Epithelial cell of proximal tubule (primary cell): Measurements from ENCODE around the gene GAB1. TPM values are rescaled to one million over a fixed set of nuclear protein-coding genes. Genes with fewer than 3 reads are reported as not detected.

ENCODE experiments used
- DNase-seq: peaks from one replicate; pipeline ENCODE4 v3.0.0-alpha.2; 2011; ENCODE audit warnings: low read depth
- H3K4me3 ChIP-seq: 2 replicates; pipeline ENCODE4 v1.5.1; 2011; ENCODE audit warnings: low read depth, mild to moderate bottlenecking, low read length
- total RNA-seq: library from RNA; depleted of rRNA; stranded (reverse); fragments of >200 nt; gene quantifications from 2 replicates; pipeline ENCODE4 v1.2.3, GENCODE V29; 2015
- TF ChIP-seq, protein P1 (sequence below): conservative IDR thresholded peaks from 2 replicates; pipeline ENCODE4 v1.5.1; 2012; ENCODE audit warnings: low read depth, mild to moderate bottlenecking, low read length

Gene GAB1
- total RNA-seq, 1 donor from 2014 or later: 12.2 TPM

DNA sequence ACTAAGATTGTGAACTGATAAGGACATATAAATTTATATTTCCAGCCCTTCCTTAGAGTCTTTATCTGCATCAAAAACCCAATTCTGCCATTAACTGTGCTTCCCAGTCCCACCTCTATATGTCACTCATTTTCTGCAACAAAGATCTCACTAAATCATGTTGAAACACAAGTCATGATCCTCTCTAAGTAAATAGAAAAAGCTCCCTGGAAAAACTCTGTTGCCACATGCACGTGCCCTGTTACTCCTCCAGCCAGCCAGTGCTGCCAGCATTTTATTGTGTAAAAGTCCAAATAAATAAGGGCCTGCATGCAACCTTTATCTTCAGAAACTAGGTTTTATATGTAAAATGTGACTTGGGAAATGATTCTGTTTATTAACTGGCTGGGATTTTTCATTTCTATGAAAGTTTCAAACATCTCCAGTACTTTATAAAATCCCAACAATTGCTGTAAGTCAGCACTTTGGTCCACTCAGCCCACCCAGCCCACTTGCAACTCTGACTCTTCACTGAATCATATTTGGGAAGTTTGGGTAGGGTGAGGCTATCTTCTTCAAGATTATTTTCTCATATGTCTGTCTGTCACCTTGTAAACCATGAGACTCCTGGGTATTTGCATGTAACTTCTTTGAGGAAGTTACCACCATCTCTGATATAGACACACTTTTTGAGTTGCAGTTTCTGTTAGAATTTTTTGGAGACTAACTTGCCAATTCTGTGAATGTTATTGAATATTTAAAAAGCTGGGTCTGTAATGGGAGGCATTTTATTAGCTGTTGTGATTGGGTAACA is 136.9 kb downstream of the GAB1 start:
- no peak for DNase-seq
- TF ChIP-seq, protein P1, sequence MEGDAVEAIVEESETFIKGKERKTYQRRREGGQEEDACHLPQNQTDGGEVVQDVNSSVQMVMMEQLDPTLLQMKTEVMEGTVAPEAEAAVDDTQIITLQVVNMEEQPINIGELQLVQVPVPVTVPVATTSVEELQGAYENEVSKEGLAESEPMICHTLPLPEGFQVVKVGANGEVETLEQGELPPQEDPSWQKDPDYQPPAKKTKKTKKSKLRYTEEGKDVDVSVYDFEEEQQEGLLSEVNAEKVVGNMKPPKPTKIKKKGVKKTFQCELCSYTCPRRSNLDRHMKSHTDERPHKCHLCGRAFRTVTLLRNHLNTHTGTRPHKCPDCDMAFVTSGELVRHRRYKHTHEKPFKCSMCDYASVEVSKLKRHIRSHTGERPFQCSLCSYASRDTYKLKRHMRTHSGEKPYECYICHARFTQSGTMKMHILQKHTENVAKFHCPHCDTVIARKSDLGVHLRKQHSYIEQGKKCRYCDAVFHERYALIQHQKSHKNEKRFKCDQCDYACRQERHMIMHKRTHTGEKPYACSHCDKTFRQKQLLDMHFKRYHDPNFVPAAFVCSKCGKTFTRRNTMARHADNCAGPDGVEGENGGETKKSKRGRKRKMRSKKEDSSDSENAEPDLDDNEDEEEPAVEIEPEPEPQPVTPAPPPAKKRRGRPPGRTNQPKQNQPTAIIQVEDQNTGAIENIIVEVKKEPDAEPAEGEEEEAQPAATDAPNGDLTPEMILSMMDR: no peak
- no peak overlapping the region for H3K4me3 ChIP-seq

- no peak for DNase-seq
- H3K4me3 ChIP-seq: no peak overlapping the region
- TF ChIP-seq, protein P1: no peak
Measured at GRCh38 chr4:143477487-143477886, 140.8 kb downstream of the GAB1 start.

DNA sequence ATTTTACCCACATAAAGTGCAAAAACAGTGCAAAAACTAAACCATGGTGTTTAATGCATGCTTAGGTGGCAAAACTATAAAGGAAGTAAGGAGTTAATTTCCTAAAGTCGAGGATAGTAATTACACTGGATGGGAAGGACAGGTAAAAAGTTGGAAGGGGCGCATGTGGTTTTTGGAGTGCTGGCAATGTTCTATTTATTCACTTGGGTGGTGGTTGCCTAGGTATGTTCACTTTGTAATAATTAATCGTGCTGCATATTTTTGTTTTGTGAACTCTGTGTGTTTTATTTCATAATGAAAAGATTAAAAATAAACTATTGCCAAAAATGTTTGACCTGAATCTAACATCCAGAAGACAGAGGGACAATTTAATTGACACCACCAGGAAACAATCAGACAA is 144.7 kb downstream of the GAB1 start:
- DNase-seq: no peak
- no peak overlapping the region for H3K4me3 ChIP-seq
- TF ChIP-seq, protein P1: no peak

- DNase-seq: peak; percentile 22
- H3K4me3 ChIP-seq: no peak overlapping the region
- TF ChIP-seq, protein P1: peak; percentile 71
Measured at GRCh38 chr4:143482840-143483239, 146.2 kb downstream of the GAB1 start.

- DNase-seq: no peak
- no peak overlapping the region for H3K4me3 ChIP-seq
- TF ChIP-seq, protein P1: no peak
Measured at GRCh38 chr4:143486314-143486713, 149.6 kb downstream of the GAB1 start.

GRCh38 chr4:143488687-143489086 is 152.0 kb downstream of the GAB1 start:
- DNase-seq: no peak
- no peak overlapping the region for H3K4me3 ChIP-seq
- TF ChIP-seq, protein P1: no peak

- TF ChIP-seq, protein P1: no peak
- H3K4me3 ChIP-seq: no peak overlapping the region
- DNase-seq: peak; percentile 23
Measured at GRCh38 chr4:143489106-143489505, 152.4 kb downstream of the GAB1 start.
